ENCODE measurements around the gene HTR6.

HTR6 gene

DNA sequence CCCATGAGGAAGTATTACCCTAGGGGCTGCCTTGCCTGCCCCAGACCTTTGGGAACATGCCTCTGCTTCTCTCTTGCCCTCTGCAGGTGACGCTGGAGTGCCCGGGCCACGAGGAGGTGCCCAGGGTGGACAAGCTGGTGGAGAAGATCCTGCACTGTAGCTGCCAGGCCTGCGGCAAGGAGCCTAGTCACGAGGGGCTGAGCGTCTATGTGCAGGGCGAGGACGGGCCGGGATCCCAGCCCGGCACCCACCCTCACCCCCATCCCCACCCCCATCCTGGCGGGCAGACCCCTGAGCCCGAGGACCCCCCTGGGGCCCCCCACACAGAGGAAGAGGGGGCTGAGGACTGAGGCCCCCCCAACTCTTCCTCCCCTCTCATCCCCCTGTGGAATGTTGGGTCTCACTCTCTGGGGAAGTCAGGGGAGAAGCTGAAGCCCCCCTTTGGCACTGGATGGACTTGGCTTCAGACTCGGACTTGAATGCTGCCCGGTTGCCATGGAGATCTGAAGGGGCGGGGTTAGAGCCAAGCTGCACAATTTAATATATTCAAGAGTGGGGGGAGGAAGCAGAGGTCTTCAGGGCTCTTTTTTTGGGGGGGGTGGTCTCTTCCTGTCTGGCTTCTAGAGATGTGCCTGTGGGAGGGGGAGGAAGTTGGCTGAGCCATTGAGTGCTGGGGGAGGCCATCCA lies 7.8 kb upstream of the HTR6 start:
- no peak for DNase-seq (ENCODE audit: low read depth in 3 of 3)

DNA sequence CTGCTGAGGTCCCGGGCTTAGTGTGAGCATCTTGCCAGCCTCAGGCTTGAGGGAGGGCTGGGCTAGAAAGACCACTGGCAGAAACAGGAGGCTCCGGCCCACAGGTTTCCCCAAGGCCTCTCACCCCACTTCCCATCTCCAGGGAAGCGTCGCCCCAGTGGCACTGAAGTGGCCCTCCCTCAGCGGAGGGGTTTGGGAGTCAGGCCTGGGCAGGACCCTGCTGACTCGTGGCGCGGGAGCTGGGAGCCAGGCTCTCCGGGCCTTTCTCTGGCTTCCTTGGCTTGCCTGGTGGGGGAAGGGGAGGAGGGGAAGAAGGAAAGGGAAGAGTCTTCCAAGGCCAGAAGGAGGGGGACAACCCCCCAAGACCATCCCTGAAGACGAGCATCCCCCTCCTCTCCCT lies 7.2 kb upstream of the HTR6 start:
- DNase-seq (ENCODE audit: low read depth in 3 of 3): no peak

DNA sequence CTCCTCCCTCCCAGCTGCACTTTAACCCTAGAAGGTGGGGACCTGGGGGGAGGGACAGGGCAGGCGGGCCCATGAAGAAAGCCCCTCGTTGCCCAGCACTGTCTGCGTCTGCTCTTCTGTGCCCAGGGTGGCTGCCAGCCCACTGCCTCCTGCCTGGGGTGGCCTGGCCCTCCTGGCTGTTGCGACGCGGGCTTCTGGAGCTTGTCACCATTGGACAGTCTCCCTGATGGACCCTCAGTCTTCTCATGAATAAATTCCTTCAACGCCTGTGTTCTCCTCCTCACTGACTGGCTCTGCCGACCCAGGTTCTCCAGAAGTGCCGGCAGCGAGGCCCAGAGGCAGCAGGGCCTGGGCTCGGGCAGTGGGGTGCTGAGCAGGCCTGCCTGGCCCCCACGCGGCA lies 6.5 kb upstream of the HTR6 start:
- no peak for DNase-seq (ENCODE audit: low read depth in 3 of 3)

DNA sequence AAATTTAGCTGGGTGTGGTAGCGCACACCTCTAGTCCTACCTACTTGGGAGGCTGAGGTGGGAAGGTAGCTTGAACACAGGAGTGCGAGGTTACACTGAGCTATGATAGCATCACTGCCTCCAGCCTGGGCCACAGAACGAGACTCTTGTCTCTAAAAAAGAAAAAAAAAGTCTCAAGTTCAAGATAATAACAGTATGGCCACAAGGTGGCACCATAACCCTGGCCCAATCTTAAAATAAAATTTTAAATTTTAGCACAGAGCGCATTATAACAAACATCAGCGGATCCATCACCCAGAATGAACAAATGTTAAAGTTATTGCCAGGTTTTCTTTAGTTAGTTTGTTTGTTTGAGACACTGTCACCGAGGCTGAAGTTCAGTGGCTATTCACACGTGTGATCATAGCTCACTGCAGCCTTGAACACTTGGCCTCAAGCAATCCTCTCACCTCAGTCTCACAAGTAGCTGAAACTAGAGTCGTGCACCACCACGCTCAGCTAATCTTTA lies 2.9 kb upstream of the HTR6 start:
- peak in 2 of 3 donors; percentile 31 to 49 for DNase-seq (ENCODE audit: low read depth in 3 of 3)

DNA sequence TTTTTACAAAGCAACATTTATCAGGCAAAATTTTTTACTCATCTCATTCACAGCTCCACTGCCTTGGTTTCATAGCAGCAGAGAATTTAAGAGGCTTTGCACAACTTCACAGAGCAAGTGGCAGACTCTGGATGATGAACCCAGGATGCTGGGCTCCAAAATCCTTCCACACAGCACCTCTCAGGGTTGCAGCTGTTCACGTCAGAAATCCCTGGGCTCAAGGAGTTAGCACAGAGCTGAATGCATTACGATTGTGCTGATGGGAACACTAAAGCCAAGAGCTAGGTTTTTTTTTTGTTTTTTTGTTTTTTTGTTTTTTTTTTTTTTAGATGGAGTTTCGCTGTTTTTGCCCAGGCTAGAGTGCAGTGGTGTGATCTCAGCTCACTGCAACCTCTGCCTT lies 2.4 kb upstream of the HTR6 start:
- DNase-seq (ENCODE audit: low read depth in 3 of 3): no peak

DNA sequence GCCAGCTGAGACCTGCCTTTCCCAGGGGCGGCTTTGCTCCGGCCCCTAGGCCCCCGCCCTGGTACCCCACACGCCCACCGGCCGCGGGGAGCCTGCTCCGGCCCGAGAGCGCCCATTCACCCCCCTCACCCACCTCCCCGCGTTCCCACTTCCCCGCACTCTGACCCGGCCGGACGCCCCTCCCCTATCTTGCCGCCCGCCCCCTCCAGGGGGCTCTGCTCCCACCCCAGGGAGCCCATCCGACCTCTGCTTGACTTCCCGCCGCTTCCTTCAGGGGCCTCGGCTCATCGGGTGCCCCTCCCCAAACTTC lies 466 bp downstream of the HTR6 start:
- DNase-seq (ENCODE audit: low read depth in 3 of 3): no peak

DNA sequence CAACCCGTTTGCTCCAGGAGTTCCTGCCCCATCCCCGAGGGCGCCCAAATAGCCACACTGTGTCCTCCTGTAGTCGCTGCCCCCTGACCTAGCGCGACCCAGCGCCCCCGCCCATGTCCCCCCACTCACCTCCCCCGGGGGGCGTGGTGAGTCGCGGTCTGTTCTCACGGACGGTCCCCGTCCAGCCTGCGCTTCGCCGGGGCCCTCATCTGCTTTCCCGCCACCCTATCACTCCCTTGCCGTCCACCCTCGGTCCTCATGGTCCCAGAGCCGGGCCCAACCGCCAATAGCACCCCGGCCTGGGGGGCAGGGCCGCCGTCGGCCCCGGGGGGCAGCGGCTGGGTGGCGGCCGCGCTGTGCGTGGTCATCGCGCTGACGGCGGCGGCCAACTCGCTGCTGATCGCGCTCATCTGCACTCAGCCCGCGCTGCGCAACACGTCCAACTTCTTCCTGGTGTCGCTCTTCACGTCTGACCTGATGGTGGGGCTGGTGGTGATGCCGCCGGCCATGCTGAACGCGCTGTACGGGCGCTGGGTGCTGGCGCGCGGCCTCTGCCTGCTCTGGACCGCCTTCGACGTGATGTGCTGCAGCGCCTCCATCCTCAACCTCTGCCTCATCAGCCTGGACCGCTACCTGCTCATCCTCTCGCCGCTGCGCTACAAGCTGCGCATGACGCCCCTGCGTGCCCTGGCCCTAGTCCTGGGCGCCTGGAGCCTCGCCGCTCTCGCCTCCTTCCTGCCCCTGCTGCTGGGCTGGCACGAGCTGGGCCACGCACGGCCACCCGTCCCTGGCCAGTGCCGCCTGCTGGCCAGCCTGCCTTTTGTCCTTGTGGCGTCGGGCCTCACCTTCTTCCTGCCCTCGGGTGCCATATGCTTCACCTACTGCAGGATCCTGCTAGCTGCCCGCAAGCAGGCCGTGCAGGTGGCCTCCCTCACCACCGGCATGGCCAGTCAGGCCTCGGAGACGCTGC lies 1.1 kb downstream of the HTR6 start:
- DNase-seq (ENCODE audit: low read depth in 3 of 3): no peak

DNA sequence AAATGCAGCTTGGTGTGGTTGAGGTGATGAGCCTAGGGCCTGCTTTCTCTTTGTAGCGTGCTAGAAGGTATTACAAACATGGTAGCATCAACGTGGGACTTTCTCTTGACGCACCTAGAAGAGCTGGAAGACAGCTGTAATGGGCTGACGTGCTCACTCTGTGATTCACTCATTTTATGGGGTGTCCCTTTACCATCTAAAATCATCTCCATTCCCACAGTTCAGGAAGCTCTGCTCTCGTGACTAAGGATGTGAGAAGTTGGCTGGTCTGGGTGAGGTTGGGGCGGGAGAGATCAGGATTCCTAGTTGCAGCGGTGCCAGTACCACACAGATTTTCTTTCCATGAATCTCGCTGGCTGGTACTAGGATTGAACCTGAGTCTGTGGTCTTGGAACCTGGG lies 4.2 kb downstream of the HTR6 start:
- no peak for DNase-seq (ENCODE audit: low read depth in 3 of 3)

DNA sequence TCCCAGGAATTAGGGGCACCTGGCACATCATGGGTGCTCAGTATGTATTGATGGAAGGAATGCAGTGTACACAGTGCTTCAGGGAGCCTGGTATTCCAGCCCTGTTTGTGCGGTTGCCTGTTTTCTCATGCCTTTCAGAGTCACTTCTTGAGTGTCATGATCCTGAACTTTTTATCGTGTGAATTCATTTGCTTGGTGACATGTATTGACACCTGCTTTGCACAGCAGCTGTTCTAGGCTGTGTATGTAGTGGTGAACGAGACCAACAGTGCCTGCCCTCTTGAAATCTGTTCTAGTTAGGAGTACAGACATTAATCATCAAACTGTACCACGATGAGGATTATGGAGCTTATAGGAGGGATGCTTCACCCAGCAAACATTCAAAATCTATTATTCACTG lies 6.1 kb downstream of the HTR6 start:
- no peak for DNase-seq (ENCODE audit: low read depth in 3 of 3)

DNA sequence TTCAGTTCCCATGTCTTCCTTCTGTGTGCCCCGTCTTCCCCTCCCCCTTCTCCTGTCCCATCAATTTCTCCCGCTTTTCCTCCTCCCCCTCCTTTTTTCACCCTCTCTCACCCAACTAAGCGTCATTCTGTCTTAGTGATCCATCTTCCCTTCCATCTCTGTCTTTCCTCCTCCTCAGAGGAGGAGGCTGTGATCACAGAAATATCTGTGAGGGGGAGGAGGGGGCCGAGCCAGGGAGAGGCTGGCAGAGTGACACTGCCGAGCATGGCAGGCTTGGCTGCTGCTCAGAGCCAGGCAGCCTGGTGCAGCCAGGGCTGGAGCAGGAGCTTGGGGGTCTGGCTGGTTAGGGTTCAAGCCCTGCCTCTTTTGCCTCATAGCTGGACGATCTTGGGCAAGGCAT lies 7.6 kb downstream of the HTR6 start:
- DNase-seq (ENCODE audit: low read depth in 3 of 3): no peak

DNA sequence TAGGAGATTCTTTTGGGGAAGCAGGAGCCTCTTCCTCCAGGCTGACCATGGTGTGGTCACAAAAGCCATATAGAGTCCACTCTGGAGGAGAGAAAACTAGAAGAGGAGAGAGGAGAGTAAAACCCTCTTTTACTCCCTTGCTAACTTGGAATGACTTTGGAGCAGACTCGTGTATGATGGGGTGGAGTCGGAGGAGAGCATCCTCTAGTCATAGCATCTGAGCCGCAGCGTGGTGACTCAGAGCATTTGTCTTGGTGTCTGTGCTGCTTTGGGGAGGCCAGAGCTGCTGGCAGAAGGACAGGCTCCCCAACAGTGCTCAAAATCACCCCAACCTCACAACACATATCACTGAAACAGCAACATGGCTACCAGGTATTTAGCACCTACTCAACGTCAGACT lies 11.1 kb downstream of the HTR6 start:
- no peak for DNase-seq (ENCODE audit: low read depth in 3 of 3)

DNA sequence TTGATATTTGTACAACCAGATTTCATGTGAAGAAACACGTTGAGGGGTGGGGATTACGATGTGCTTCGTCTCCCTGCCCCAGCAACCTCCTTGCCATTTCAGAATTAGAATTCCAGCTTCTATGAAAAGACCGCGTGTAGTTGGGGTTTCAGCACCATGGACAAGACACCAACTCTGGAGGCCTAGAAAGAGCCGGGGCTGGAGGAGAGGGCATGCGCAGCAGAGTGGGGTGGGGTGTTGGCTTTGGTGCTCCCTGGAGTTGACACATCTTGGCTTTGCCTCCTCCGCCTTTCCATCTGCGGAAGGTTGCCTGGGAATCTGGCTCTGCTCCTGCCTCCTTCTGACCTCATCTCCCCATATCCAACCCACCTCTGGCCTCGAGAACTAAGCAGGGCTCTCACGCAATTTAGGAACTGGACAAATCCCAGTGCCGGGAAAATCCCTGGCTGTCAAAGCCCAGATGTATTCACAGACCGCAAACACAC lies 11.8 kb downstream of the HTR6 start:
- DNase-seq (ENCODE audit: low read depth in 3 of 3): peak in 1 of 3 donors; percentile 32

DNA sequence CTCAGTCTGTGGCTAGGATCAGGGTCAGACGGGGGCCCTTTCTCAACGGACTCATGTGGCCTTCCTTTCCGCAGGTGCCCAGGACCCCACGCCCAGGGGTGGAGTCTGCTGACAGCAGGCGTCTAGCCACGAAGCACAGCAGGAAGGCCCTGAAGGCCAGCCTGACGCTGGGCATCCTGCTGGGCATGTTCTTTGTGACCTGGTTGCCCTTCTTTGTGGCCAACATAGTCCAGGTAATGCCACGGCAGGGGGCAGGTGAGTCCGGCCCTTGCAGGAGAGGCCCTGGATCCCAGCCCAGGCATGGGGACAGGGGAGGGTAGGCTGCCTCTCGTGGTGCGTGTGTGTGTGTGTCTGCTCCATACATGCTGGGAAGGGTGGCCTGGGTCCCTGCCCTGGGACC lies 13.8 kb downstream of the HTR6 start:
- DNase-seq (ENCODE audit: low read depth in 3 of 3): no peak

DNA sequence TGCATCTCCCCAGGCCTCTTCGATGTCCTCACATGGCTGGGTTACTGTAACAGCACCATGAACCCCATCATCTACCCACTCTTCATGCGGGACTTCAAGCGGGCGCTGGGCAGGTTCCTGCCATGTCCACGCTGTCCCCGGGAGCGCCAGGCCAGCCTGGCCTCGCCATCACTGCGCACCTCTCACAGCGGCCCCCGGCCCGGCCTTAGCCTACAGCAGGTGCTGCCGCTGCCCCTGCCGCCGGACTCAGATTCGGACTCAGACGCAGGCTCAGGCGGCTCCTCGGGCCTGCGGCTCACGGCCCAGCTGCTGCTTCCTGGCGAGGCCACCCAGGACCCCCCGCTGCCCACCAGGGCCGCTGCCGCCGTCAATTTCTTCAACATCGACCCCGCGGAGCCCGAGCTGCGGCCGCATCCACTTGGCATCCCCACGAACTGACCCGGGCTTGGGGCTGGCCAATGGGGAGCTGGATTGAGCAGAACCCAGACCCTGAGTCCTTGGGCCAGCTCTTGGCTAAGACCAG lies 14.3 kb downstream of the HTR6 start:
- no peak for DNase-seq (ENCODE audit: low read depth in 3 of 3)

DNA sequence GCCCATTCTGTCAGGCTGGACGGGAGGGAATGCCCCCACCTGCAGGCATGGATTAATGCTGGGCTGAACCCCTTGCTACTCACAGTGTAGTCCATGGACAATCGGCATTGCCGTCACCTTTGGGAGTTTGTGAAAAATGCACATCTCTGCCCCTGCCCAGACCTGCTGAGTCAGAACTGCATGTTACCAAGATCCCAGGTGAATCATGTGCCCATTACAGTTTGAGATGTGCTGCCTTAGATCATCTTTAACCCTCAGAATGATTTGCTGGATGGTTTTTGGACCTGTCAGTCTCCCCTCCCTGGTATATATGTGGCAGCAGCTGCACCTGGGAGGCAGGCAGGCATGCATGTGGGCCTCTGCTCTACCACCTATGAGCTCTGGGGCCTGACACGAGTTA lies 15.0 kb downstream of the HTR6 start:
- no peak for DNase-seq (ENCODE audit: low read depth in 3 of 3)

- no peak for DNase-seq (ENCODE audit: low read depth in 3 of 3)
These were observed 16.0 kb downstream of the HTR6 start for GRCh38 chr1:19680644-19681043.

- no peak for DNase-seq (ENCODE audit: low read depth in 3 of 3)
These were observed 17.6 kb downstream of the HTR6 start for GRCh38 chr1:19682257-19682656.

DNA sequence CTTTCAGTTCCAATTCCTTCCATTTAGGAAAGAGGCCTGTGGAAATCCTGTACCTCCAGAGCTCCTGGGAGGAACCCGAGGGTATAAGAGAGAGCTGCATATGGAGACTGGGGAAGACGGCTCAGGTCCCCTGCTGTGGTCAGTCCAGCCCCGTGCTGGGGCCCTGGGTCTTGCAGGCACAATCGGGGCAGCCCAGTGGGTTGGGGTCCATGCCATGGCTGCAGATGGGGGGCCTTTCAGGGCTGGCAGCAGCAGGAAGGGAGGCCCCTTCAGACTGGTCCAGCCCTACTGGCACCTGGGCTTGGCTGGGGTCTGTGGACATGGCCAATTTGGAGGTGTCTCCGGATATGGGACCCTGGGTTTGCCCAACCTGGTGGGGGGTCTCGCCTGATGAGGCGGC lies 18.2 kb downstream of the HTR6 start:
- DNase-seq (ENCODE audit: low read depth in 3 of 3): no peak

DNA sequence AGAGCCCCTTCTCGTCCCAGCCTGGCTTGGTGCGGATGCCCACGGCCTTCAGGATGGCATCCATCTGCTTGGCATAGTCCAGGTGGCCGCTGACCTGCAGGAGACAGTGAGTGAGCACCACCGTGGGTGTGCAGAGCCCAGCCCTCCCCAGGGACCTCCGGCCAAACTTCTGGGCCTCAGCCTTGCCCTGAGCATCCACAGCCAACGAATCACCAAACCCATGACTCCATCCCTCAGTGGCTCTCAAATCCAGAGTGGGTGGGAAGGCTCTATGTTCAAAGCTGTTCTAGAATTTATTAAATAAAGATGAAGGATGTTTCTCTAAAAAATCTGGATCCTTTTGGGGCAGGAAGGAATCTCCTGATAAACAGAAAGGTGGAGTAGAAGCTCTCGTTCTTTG lies 18.7 kb downstream of the HTR6 start:
- DNase-seq (ENCODE audit: low read depth in 3 of 3): no peak

- DNase-seq (ENCODE audit: low read depth in 3 of 3): no peak
These were observed 20.0 kb downstream of the HTR6 start for GRCh38 chr1:19684677-19685076.

DNA sequence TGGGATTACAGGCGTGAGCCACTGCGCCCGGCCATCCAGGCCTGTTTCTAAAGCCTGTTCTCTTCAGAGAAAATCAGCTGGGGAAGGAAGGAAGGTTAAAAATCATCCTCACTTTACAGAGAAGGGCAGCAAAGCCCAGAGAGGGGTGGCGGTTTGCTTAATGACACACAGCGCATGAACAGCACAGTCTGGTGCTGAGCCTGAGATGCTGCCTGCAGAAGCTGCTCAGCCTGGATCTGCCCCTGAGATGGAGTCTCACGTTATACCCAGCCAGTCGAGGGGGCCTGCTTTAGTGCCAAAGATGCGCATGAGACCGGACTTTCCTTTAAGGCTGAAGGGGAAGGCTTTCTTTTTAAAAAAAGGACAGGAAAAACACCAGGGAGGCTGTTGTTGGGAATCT lies 21.3 kb downstream of the HTR6 start:
- DNase-seq (ENCODE audit: low read depth in 3 of 3): no peak

DNA sequence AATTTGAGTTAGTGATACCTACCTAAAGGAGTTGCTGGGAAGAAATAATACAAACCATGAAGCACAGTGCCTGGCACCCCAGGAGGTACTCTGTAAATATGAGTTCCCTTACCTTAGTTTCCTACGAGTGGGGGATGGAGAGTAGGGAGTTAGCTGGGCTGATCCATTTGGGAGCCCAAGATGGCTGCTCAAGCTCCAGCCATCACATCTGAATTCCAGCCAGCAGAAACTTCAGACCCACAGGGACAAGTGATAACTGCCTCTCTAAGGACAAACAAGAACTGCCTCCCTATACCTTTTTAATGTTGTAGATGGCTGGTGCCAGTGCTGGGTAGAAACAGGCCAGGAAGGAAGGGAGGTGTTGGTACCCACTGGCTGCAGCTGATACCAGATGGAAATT lies 22.7 kb downstream of the HTR6 start:
- DNase-seq (ENCODE audit: low read depth in 3 of 3): no peak
